ENCODE measurements around the gene NCKAP1. TPM values are rescaled to one million over a fixed set of nuclear protein-coding genes. Genes with fewer than 3 reads are reported as not detected.
"Not testable (repeated sequence)": the region's sequence is repeated elsewhere in the genome, so short reads cannot be mapped to it uniquely, and the experiment has no call there.

The NCKAP1 gene
- total RNA-seq, result 123 TPM

DNA sequence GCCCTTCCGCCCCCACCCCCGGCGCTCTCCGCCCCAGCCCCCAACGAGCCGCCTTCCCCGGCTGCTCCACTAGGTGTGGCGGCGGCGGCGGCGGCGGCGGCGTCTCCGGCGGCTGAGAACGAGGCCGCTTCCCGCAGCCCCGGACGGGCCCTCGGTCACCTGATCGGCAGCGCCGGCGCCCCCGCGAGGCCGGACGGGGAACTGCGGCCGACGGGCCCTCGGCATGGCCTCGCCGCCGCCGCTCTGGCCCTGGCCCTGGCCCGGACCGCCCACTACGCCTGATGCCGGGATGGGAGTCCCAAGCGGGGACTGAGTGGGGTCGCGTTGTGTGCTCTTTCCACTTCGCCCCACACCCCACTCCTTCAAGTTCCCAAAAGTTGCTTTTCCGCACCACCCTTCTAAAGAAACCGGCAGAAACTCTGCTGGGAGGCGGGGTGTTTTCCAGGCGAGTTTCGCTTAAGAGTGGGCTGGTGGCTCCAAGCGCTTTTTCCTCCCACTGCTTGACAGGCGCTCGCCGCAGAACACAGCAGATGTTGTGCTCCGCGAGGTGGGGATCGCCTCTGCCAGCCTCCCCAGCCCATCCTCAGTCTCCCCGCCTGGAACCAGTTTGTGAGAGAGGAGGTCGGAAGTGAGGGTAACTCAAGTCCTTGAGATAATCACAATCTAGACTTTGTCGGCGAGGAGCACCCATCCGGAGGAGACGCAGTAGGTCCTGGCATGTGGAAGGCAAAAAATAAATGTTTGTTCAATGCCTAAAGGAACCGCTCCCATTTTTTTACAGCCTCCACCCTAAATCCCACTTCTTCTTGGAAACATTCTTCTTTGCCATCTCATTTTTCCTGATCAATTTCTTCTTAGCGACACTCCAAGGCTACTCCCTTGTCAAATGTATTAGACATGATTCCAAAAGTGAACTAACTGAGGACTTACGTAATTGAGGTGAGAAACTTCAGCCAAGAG is at the start of gene NCKAP1:
Gene NCKAP1, minus strand, starts transcription at position 117 of the 960 bp plus-strand sequence. CDS start 358 bp downstream, outside the sequence.
- DNase-seq, result peak; percentile 75

DNA sequence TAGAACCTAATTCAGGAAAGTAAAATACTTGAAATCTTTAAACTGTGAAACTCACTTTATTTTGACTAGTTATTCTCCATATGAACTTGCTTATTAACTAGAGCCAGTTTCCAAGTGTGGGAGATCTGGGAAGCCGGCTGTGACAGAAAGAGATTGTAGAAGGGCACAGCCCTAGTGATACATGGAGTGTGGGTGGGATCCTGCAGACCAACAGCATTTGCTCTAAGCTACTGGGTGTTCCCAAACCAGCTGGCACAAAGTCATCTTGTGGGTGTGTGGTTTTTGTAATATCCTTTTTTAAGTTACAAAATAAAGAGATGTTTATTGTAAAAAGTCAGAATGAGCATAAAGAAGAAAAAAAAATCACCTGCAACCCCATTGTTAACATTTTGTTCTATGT is 43.7 kb upstream of the NCKAP1 start:
- no peak for DNase-seq

- no peak for DNase-seq
These were observed 41.0 kb upstream of the NCKAP1 start for GRCh38 chr2:183079139-183079775.

GRCh38 chr2:183078464-183079138 is 40.3 kb upstream of the NCKAP1 start, which contains the start of gene DUSP19:
Gene DUSP19, plus strand, starts transcription at chr2:183078747. Its CDS starts 187 bp downstream, at chr2:183078934.
- peak; percentile 92 for DNase-seq

DNA sequence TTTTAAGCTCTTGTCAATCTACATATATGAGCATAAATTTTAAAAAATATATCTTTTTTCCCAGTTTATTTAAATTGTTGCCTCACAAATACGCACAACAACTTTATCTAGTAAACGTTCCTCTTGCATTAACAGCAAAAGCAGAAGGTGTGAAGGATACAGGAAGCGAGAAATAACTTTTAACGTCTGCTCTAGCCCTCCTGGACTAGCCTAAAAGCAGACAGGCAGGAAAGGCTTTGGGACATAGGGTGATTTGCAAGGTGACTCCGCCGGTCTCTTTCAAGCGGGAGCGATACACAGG is 39.9 kb upstream of the NCKAP1 start:
- DNase-seq, result no peak

DNA sequence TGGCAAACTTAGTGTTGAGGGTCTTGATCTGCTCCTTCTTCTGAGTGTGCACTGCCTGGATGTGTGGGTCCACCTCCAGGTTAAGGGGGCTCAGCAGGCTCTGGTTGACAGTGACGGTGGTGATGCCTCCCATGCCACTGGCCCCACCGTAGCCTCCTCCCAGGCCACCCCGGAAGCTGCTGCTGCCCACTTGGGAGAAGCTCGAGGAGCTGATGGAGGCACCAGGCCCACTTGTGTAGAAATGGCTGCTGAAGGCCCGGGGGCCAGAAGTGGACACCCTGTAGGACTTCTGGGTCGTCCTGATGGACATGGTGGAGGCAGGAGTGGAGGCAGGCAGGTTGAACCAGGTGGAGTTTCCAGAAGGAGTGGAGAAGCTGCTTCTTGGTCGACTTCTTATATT is 33.9 kb upstream of the NCKAP1 start:
- DNase-seq, result no peak

DNA sequence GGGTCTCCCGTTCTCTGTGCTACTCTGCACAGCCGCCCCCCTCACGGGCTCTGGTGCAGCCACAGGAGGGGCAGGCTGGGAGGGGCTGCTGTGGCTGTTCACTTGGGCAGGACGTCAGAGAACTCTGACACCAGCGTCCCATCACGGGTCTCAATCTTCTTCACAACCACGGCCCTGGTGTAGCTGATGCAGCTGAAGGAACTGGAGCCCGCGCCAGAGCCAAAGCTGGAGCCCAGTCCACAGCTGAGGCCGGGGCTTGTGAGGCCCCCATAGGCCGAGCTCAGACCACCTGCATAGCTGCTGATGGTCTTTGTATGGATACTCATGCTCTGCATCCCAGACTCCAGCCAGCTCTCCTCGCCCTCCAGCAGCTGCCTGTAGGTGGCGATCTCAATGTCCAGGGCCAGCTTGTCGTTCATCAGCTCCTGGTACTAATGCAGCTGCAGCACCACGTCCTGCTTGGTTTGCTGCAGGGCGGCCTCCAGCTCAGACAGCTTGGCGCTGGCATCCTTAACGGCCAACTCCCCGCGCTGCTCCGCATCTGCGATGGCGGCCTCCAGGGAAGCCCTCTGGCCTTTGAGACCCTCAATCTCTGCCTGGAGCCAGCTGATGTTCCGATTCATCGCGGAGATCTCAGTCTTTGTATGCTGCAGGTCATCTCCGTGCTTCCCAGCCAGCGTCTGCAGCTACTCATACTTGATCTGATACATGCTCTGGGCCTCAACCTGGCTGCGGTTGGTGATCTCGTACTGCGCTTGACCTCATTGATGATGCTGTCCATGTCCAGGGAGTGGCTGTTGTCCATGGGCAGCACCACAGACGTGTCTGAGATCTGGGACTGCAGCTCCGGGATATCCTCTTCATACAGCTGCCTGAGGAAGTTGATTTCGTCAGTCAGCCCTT is 32.9 kb upstream of the NCKAP1 start:
- no peak for DNase-seq

DNA sequence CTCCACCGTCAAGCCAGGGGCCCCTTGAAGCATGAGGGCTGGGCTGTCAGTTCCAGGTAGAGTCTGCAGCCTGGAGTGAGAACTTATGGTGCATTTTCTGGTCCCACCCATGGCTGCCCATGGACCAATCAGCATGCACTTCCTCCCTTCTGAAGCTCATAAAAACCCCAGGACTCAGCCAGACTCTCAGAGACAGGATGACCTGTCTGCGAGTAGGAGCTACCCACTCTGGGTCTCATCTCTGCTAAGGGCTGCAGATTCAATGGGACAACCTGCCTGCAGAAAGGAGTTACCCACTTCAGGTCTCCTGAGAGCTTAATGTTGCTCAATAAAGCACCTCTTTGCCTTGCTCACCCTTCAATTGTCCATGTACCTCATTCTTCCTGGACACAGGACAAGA is 30.9 kb upstream of the NCKAP1 start:
- no peak for DNase-seq

DNA sequence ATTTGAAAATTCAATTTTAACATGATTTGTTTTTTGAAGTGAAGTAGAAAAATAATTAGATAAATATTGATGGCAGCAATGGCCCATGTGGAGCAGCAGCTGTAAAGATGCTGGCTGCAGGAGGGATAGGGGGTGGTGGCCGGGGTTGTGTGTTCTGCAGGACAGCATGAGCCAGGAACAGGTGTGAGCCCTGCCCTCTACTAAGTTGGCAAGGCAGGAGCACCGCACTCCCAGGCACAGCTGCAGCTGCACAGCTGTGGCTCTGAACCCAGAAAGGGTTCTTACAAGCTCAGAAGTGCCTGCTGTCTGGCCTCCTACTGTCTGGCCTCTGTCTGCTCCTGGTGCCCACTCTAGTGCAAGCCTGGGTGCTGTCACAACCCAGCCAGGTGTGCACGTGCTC is 30.3 kb upstream of the NCKAP1 start:
- no peak for DNase-seq

GRCh38 chr2:183063083-183063482 is 24.8 kb upstream of the NCKAP1 start:
- DNase-seq, result peak; percentile 24

DNA sequence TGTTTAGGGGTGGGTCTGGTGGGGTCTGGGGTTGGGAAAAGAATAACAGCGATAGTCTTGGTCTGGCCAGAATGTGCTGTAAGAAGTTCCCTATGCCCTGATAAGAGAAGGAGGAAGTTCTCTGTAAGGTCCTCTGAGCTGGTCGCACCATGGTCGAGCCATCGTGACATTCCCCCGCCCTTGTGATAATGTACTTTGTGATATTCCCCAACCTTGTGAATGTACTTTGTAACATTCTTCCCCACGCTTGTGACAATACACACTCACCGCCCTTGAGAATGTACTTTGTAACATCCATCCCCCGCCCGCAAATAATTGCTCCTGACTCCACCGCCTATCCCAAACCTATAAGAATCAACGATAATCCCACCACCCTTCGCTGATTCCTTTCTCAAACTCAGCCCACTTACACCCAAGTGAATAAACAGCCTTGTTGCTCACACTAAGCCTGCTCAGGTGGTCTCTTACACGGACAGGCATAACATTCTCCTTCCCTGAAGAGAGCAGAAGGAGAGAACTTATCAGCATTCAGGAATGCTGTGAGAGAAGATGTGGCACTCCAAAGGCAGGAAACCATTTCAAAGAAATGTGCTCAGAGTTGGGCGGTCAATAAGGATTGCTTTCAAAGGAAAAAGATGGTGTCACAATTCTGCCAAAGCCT is 22.4 kb upstream of the NCKAP1 start:
- no peak for DNase-seq

DNA sequence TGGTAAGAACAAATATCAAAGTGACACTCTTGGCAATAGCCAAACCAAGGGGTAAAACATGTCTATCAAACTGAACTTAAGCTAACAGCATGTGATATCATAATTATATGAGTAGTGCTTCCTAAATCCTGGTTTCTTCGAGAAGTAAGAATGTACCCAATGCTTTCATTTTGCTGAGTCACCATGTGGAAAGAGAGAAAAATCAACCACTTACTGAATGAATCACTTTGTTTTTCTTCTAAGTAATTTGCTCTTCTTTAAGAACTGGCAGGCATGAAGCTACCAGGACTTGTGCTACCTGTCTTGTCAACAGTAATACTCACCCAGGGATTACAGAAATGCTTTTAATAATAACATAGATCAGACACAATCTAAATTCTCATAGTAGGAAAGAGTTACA is 21.3 kb upstream of the NCKAP1 start:
- no peak for DNase-seq

- DNase-seq, result no peak
These were observed 19.2 kb upstream of the NCKAP1 start for GRCh38 chr2:183057333-183057985.

DNA sequence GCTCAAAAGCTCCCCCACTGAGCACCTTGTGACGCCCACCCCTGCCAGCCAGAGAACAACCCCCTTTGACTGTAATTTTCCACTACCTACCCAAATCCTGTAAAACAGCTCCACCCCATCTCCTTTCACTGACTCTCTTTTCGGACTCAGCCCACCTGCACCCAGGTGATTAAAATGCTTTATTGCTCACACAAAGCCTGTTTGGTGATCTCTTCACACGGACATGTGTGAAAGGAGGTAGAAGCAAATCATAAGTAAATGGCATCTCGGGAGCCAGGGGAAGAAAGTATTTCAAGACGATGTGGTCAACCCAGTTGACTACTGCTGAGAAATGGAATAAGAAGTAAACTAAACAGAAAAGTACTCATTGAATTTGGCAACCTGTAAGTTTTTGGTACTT is 11.2 kb upstream of the NCKAP1 start:
- no peak for DNase-seq

- not testable (repeated sequence) for DNase-seq
These were observed 9.3 kb upstream of the NCKAP1 start for GRCh38 chr2:183047486-183048125.

- DNase-seq, result not testable (repeated sequence)
These were observed 5.3 kb upstream of the NCKAP1 start for GRCh38 chr2:183043580-183043979.

- no peak for DNase-seq
These were observed 2.3 kb upstream of the NCKAP1 start for GRCh38 chr2:183040604-183041003.

DNA sequence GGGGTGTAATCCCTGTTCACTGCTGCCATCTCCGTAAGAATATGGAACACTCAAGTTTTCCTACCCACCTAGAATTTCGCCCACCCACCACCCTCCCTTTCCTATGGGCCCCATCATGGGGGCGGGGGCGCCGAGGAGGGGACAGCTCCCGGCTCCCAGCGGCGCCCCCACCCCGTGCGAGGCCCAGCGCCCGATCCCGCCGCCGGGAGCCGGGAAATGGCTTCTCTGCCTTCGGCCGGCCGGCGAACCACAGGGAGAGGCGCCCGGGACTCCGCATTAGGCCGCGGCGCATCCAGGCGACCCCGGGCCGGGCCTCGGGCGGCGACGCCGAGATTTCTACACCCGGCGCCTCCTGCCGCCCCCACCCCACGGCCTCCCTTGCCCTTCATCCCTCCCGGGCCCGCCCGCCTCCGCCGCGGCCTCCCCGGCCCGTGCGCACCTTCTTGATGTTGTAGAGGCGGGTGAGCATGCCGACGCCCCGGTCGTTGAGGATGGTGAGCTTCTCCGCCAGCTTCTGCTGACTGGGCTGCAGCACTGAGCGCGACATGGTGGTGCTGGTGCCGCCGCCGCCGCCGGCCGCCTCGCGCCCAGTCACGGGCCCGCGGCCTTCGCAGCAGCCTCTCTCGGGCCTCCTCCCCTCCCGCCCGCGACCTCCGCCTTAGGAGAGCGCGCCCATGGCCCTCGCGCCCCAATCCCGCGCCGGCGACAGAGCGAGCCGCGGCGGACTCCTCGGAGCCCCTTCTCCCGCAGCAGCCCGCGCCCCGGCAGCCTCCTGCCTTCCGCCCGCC is 510 bp downstream of the NCKAP1 start:
- DNase-seq, result no peak

DNA sequence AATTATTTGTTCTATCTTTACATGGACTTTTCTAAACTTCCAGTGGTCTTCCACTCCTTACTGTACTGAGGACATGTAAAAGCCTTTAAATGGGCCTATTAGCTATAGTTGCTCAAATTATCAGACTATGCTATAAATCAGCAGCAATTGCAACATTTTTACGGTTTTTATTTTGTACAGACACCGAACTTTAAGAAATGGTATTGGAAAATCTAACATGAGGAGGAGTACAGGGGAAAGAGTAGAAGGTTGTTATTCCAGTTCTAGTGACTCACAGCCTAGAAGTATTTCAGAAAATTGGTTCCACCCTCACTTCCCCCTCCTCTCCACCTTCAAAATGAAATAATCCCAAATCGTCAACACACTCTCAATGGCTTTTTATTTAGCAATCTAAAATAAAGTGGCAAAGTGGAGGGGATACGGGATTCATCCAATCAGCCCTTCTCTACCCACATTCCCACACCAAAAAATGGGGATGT is 1.1 kb downstream of the NCKAP1 start:
- peak; percentile 3 for DNase-seq
